OCI-LY3 (cell line): Measurements from ENCODE around the gene C4BPB.

ENCODE experiments used
- H2AFZ ChIP-seq: fragments of 200-600, 300-600 bp; shearing (Covaris generic); 2 replicates; pipeline ENCODE4 v1.6.0; 2014; ENCODE audit warnings: antibody characterized with exemption, low read depth, low read length
- H3K27ac ChIP-seq: fragments of 200-600, 300-600 bp; sonication (generic); 2 replicates; pipeline ENCODE4 v1.5.1; 2014; ENCODE audit warnings: mild to moderate bottlenecking, low read length, moderate library complexity, mixed read lengths
- H3K27me3 ChIP-seq: fragments of 200-600, 300-600 bp; sonication (generic); 2 replicates; pipeline ENCODE4 v1.6.1; 2014; ENCODE audit warnings: low read depth, low read length, mixed read lengths
- H3K36me3 ChIP-seq: fragments of 200-600, 300-600 bp; sonication (generic); replicated peaks from 2 replicates; pipeline ENCODE3; 2014; ENCODE audit warnings: low read depth, low read length, mixed read lengths
- H3K4me1 ChIP-seq: fragments of 300-600, 200-600 bp; sonication (generic); 2 replicates; pipeline ENCODE4 v1.6.1; 2014; ENCODE audit warnings: low read length, mixed read lengths
- H3K4me2 ChIP-seq: fragments of 200-600, 300-600 bp; sonication (generic); 2 replicates; pipeline ENCODE4 v1.6.1; 2014; ENCODE audit warnings: low read length, mixed read lengths
- H3K4me3 ChIP-seq: fragments of 300-600, 200-600 bp; sonication (generic); 2 replicates; pipeline ENCODE4 v1.5.1; 2014; ENCODE audit warnings: antibody characterized with exemption, mild to moderate bottlenecking, low read length, moderate library complexity
- H3K79me2 ChIP-seq: fragments of 300-600, 200-600 bp; shearing (Covaris generic); 2 replicates; pipeline ENCODE4 v1.6.1; 2014; ENCODE audit warnings: mild to moderate bottlenecking, low read length, mixed read lengths
- H3K9ac ChIP-seq: fragments of 300-600, 200-600 bp; shearing (Covaris generic); 2 replicates; pipeline ENCODE4 v1.6.0; 2014; ENCODE audit warnings: mild to moderate bottlenecking, low read length, moderate library complexity
- H3K9me3 ChIP-seq: fragments of 200-600, 300-600 bp; shearing (Covaris generic); 2 replicates; pipeline ENCODE4 v1.6.1; 2014; ENCODE audit warnings: low read length, mixed read lengths; ENCODE audit not compliant: insufficient read depth
- H4K20me1 ChIP-seq: fragments of 200-600, 300-600 bp; sonication (generic); 2 replicates; pipeline ENCODE4 v1.6.1; 2016; ENCODE audit warnings: low read length, mixed read lengths; ENCODE audit not compliant: insufficient read depth
- CTCF ChIP-seq: fragments of 200-600, 300-600 bp; sonication (generic); IDR thresholded peaks from 2 replicates; pipeline ENCODE4 v1.5.1; 2014; ENCODE audit warnings: antibody characterized with exemption, low read length, low read depth
- EZH2phosphoT487 ChIP-seq: fragments of 200-600 bp; shearing (Covaris generic); IDR thresholded peaks from 2 replicates; pipeline ENCODE4 v1.6.1; 2018; ENCODE audit warnings: antibody characterized with exemption, mixed run types, low read depth

Gene C4BPB

GRCh38 chr1:207071426-207071825 is 17.2 kb upstream of the C4BPB start:
- Histone ChIP-seq H3K9ac (no peak overlapping the region), H3K4me2 (no peak overlapping the region), H2AFZ (no peak overlapping the region), H3K27me3 (no peaks in the 10 kb centered on the region), H3K79me2 (no peaks in the 10 kb centered on the region), H3K27ac (no peak overlapping the region), H3K4me1 (peaks cover 14% of the 10 kb centered on the region), H3K9me3 (no peaks in the 10 kb centered on the region), H4K20me1 (no peaks in the 10 kb centered on the region), H3K36me3 (peaks cover 22% of the 10 kb centered on the region), H3K4me3 (no peak overlapping the region)
- TF ChIP-seq EZH2phosphoT487, result no peak
- no peak for TF ChIP-seq CTCF

GRCh38 chr1:207072233-207072632 is 16.4 kb upstream of the C4BPB start:
- Histone ChIP-seq H3K4me3 (no peak overlapping the region), H3K4me2 (no peak overlapping the region), H3K79me2 (no peaks in the 10 kb centered on the region), H3K9me3 (no peaks in the 10 kb centered on the region), H3K27me3 (no peaks in the 10 kb centered on the region), H4K20me1 (no peaks in the 10 kb centered on the region), H2AFZ (no peak overlapping the region), H3K36me3 (peaks cover 22% of the 10 kb centered on the region), H3K9ac (no peak overlapping the region), H3K27ac (no peak overlapping the region), H3K4me1 (peaks cover 14% of the 10 kb centered on the region)
- no peak for TF ChIP-seq EZH2phosphoT487
- TF ChIP-seq CTCF, result no peak

- no peaks in the 10 kb centered on the region for H4K20me1 ChIP-seq
- no peak overlapping the region for H3K4me2 ChIP-seq
- H3K9me3 ChIP-seq, result no peaks in the 10 kb centered on the region
- H3K27me3 ChIP-seq, result no peaks in the 10 kb centered on the region
- H3K9ac ChIP-seq, result no peak overlapping the region
- H3K4me1 ChIP-seq, result peaks cover 14% of the 10 kb centered on the region
- TF ChIP-seq EZH2phosphoT487, result no peak
- TF ChIP-seq CTCF, result no peak
- no peaks in the 10 kb centered on the region for H3K79me2 ChIP-seq
- no peak overlapping the region for H2AFZ ChIP-seq
- peaks cover 15% of the 10 kb centered on the region for H3K36me3 ChIP-seq
- H3K27ac ChIP-seq, result no peak overlapping the region
- H3K4me3 ChIP-seq, result no peak overlapping the region
Observed at GRCh38 chr1:207073906-207074820, 14.5 kb upstream of the C4BPB start.

- Histone ChIP-seq H3K9me3 (no peaks in the 10 kb centered on the region), H3K27me3 (no peaks in the 10 kb centered on the region), H3K4me3 (no peak overlapping the region), H4K20me1 (no peaks in the 10 kb centered on the region), H3K4me2 (no peak overlapping the region), H3K4me1 (no peaks in the 10 kb centered on the region), H3K27ac (no peak overlapping the region), H3K79me2 (no peaks in the 10 kb centered on the region), H3K36me3 (peaks cover 10% of the 10 kb centered on the region), H3K9ac (no peak overlapping the region), H2AFZ (no peak overlapping the region)
- no peak for TF ChIP-seq EZH2phosphoT487
- no peak for TF ChIP-seq CTCF
Observed at GRCh38 chr1:207076181-207076955, 12.3 kb upstream of the C4BPB start.
